ENCODE results near the gene TPM2.
A peak's percentile ranks its signal among the peaks of the same experiment; 100 is the strongest.

Gene TPM2

DNA sequence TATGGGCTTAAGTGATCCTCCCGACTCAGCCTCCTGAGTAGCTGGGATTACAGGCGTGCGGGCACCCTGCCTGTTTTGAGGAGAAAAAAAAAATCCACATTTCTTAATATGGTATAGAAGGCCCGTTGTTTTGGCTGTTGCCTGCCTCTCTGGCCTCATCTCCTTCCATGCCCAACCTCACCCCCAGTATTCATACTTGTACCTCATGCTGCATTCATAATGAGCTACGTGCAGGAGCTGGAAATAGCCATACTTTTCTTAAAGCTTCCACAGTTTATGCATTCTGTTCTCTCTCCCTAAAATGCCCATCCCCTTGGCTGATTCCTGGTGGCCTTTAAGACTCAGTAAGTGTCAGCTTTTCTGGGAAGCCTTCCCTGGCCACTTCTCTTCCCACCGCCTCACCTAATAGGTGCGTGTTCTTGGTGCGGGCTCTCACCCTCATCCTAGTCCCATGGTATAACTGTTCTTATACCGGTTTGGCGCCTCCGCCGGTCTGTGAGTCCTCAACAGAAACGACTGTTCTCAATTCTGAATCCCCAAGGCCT lies 2.1 kb upstream of the TPM2 start:
- no peak for DNase-seq

GRCh38 chr9:35691334-35691650 lies 1.6 kb upstream of the TPM2 start:
- no peak for DNase-seq

DNA sequence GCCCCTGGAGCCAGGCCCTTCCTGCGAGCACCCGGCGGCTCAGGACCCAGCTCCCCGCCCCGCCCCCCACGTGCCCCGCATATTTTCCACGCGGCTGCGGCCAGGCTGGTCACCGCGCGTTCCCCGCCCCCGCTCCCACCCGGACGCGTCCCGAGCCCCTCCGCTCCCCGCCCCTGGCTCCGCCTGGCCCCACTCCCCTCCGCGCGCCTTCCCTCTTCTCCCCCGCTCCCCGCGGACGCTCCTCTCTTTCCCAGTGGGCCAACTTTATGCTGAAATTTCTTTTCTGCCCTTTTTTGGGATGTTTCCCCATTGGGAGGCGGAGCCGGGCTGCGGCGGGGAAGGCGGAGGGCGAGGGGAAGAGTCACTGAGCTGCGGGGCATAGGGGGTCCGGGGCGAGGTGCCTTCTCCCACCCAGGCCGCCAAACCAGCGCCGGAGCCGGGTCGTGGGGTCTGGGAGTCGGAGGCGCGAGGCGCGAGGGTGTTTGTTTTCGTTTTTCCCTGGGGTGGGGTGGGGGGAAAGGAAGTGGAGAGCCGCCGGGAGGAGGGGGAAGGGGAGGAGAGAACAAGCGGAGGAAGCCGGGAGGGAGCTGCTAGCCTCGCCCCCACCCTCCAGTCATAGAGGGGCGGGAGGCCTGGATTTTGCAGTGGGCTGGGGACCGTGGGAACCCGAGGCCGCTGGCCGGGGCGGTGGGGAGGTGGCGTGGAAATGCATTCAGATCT lies 1.0 kb upstream of the TPM2 start:
- DNase-seq: peak; percentile 33

- DNase-seq: no peak
Measured at GRCh38 chr9:35690294-35690613, 529 bp upstream of the TPM2 start.

DNA sequence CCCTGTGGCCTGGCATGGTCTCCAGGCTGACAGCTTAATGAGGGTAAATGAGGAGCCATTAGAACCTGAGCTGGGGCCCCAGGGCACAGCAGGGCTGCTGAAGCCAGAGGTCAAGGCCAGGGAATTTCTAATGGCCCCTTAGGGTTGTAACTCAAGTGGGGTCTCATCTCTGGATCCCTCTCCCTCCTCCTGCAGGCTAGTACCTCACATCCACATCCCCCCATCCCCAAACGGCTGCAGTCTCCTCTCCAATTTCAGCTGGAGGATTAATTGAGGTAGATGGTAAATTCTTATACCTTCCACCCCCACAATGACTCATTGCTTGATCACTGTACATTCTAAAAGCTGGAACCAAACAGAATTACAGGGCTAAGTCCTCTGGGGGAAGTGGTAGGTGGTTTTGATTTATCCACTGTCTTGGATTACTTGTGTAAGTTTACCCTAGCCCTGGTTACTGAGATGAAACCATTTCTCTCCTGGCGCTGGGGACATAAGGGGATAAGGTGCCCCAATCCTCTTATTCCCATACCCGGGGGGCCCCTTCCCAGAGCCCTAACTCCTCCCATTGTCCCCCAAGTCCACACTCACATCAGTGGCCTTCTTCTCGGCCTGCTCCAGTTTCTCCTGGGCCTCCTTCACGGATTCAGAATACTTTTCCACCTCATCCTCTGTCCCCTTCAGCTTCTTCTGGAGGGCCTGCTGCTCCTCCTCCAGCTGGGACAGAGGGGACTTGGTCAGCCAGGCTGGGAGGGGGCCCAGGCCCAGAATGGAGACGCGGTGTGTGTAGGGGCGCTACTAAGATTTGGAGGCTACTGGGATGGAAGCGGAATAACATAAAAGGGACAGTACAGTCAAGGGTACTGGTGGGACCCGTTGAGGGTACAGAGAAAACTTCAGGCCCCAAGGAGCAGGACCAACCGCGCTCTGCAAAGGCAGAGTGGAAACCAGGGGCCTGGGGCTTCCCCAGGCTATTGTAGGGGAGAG lies 875 bp downstream of the TPM2 start:
- DNase-seq: no peak

GRCh38 chr9:35687972-35688557 lies 1.7 kb downstream of the TPM2 start:
- DNase-seq: no peak

GRCh38 chr9:35687306-35687705 lies 2.4 kb downstream of the TPM2 start:
- no peak for DNase-seq

DNA sequence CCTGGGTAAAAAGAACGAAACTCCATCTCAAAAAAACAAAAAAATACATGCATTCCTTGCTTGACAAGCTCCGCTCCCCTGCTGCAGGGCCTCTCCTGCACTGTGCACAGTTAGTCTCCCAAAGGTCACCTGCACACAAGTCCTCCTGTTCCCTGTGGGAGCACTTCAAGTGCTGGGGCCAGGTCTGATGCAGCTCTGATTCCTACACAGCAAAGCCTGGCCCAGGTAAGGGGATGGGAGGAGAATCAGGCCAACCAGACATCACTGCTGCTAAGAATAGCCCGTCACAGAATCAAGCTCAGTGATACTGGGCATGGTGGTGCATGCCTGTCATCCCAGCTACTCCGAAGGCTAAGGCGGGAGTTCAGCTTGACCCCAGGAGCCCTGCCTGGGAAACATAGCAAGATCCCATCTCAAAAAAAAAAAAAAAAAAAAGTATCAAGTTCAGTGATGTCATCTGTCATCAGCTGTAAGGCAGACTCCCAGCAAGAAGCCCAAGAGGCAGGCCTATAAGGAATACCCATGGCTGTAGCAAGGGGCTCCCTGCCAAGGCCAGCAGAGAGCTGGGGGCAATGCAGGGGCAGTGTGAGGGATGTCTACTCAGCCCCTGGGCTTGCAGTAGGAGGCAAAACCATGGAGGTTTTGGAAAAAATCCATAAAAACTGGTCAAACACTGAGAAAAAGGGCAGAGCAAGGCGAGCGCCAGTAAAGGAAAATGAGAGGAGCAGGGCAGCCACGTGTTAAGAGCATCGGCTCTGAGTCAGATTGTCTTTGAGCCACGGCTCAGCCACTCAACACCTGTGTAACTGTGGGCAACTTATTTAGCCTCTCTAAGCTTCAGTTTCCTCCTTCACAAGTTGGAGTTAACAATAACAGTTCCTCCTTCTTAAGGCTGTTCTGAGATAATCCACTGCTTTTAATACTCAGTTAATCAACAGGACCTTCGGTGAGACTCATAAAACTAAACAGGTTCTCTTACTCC lies 3.2 kb downstream of the TPM2 start:
- DNase-seq: no peak

DNA sequence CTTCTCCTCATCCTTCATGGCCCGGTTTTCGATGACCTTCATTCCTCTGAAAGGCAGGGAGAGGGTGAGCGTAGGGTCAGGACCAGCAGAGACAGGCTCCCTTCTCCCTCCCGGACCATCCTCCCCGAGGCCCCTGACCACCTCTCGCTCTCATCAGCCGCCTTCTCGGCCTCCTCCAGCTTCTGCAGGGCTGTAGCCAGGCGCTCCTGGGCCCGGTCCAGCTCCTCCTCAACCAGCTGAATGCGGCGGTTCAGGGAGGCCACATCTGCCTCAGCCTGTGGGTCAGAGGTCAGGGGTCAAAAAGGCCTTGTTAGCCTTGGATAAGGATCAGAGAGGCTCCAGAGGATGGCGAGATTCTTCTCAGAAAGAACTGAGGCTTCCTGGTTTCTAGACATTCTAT lies 4.2 kb downstream of the TPM2 start:
- DNase-seq: no peak

- no peak for DNase-seq
Measured at GRCh38 chr9:35684921-35685320, 4.8 kb downstream of the TPM2 start.

- no peak for DNase-seq
Measured at GRCh38 chr9:35683323-35683722, 6.4 kb downstream of the TPM2 start.

DNA sequence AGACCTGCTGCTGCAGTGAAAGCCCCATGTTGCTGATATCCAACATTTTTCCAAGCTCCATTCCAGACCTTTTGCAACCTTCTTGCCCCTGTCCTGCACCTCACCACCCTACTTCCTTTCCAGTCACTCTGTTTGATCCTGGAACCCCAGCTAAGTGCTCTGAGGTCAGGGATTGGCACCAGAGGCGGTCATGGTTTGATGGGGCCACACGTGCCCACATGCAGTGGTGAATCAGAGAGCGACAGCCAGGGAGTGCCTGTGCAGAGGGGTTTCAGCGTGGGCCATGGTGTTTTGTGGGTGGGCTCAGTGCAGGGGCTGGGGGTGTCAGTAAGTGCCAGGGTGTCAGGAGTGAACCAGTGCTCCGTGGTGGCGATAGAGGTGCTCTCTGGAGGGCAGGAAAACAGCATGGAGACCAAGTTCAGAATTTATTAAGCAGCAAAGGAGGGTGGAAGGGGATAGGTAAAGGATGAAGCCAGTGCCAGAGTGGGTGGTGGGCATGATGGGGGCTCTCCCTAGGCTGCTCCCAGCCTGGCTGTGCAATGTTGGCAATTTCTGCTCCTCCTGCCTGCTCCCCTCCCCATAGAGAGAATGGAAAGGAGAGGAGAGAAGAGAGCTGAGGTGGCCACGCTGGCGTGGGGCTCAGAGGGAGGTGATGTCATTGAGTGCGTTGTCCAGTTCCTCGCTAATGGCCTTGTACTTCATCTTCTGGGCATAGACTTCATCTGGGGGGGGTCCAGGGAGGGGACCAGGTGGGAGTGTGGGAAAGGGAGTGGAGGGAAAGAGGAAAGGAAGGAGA lies 7.0 kb downstream of the TPM2 start:
- DNase-seq: no peak

GRCh38 chr9:35682051-35682450 lies 7.7 kb downstream of the TPM2 start:
- no peak for DNase-seq

- DNase-seq: no peak
Measured at GRCh38 chr9:35681341-35682002, 8.3 kb downstream of the TPM2 start.

GRCh38 chr9:35680331-35681105 lies 9.2 kb downstream of the TPM2 start:
- no peak for DNase-seq

- DNase-seq: no peak
Measured at GRCh38 chr9:35679766-35680330, 9.9 kb downstream of the TPM2 start.

GRCh38 chr9:35679091-35679490 lies 10.6 kb downstream of the TPM2 start:
- DNase-seq: no peak

- DNase-seq: peak; percentile 37
Measured at GRCh38 chr9:35675732-35676392, 13.9 kb downstream of the TPM2 start.

GRCh38 chr9:35675204-35675603 lies 14.5 kb downstream of the TPM2 start:
- DNase-seq: no peak
